Measurements from ENCODE around the gene MAP1B. TPM values are rescaled to one million over a fixed set of nuclear protein-coding genes. Genes with fewer than 3 reads are reported as not detected.
A peak's percentile ranks its signal among the peaks of the same experiment; 100 is the strongest.

Gene MAP1B
- polyA plus RNA-seq, 1 donor from 2014 or later, result 234 TPM

DNA sequence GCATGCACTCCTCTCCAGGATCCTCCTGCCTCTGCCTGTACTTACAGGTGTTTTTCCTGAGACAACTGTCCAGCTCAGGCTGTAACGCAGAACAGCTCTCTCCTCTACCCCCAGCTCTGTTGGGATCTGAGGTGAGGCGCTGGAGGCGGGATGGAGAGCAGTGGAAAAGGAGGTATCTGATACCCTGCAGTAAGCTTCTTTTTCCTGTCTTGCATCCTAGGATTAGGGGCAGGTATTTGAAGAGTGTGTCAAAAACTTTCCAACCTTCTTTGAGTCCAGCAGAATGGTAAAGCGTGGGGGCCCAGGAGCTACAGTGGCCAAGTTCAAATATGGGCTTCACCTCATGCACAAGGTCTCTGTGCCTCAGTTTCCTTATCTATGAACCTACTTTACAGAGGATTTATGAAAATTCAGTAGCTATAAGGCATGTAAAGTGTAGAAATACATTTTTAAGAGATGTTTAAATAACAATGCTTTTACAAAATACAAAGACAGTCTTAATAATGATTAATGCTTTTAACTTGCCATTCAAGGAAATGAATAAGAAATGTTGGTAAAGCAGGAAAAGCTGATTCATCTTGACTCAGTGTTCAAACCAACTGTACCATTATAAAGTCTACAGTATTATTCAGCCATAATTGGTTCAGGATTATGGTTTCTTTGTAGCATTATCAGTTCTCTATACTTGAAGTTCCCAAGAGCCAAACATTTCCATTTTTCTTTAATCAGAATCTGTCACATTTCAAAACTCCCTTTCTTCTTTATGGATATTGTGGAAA lies 26.1 kb downstream of the MAP1B start:
- Histone ChIP-seq H3K9ac (ENCODE audit: low read length) (peak overlapping the region; percentile 7), H3K79me2 (replicated peaks; ENCODE audit: insufficient read depth, low read length) (peaks cover 100% of the 10 kb centered on the region), H3K27ac (ENCODE audit: low read length) (peak overlapping the region; percentile 58), H3K27me3 (ENCODE audit: insufficient read depth, low read depth, low read length) (no peaks in the 10 kb centered on the region), H3K9me3 (ENCODE audit: low read length) (no peaks in the 10 kb centered on the region), H2AFZ (ENCODE audit: low read depth, low read length) (no peak overlapping the region), H3K36me3 (ENCODE audit: insufficient read depth, low read length) (peaks cover 21% of the 10 kb centered on the region), H4K20me1 (ENCODE audit: insufficient read depth) (peaks cover 92% of the 10 kb centered on the region), H3K4me3 (ENCODE audit: low read length) (peak overlapping the region; percentile 44), H3F3A (ENCODE audit: insufficient read depth, low read length, poor library complexity, severe bottlenecking) (peaks cover 9% of the 10 kb centered on the region), H3K9me2 (ENCODE audit: insufficient read depth, low read length) (no peaks in the 10 kb centered on the region), H3K4me2 (ENCODE audit: low read length) (peak overlapping the region; percentile 42)
- TF ChIP-seq MXI1 (conservative IDR thresholded peaks at IDR 0.05; ENCODE audit: poor library complexity, severe bottlenecking), result no peak
- no peak for TF ChIP-seq POLR2AphosphoS5 (IDR thresholded peaks at IDR 0.05)
- TF ChIP-seq RAD21 (conservative IDR thresholded peaks at IDR 0.05), result no peak
- no peak for TF ChIP-seq CTCF (IDR thresholded peaks at IDR 0.05; ENCODE audit: poor library complexity, severe bottlenecking)

- no peak overlapping the region for H2AFZ ChIP-seq (ENCODE audit: low read depth, low read length)
- peaks cover 12% of the 10 kb centered on the region for H3F3A ChIP-seq (ENCODE audit: insufficient read depth, low read length, poor library complexity, severe bottlenecking)
- no peaks in the 10 kb centered on the region for H3K9me3 ChIP-seq (ENCODE audit: low read length)
- H3K9ac ChIP-seq (ENCODE audit: low read length), result peak overlapping the region; percentile 16
- peaks cover 95% of the 10 kb centered on the region for H4K20me1 ChIP-seq (ENCODE audit: insufficient read depth)
- peak overlapping the region; percentile 42 for H3K4me2 ChIP-seq (ENCODE audit: low read length)
- peaks cover 100% of the 10 kb centered on the region for H3K79me2 ChIP-seq (replicated peaks; ENCODE audit: insufficient read depth, low read length)
- H3K27me3 ChIP-seq (ENCODE audit: insufficient read depth, low read depth, low read length), result no peaks in the 10 kb centered on the region
- H3K4me3 ChIP-seq (ENCODE audit: low read length), result peak overlapping the region; percentile 44
- no peaks in the 10 kb centered on the region for H3K9me2 ChIP-seq (ENCODE audit: insufficient read depth, low read length)
- peaks cover 26% of the 10 kb centered on the region for H3K36me3 ChIP-seq (ENCODE audit: insufficient read depth, low read length)
- H3K27ac ChIP-seq (ENCODE audit: low read length), result peak overlapping the region; percentile 58
- TF ChIP-seq, protein P1, sequence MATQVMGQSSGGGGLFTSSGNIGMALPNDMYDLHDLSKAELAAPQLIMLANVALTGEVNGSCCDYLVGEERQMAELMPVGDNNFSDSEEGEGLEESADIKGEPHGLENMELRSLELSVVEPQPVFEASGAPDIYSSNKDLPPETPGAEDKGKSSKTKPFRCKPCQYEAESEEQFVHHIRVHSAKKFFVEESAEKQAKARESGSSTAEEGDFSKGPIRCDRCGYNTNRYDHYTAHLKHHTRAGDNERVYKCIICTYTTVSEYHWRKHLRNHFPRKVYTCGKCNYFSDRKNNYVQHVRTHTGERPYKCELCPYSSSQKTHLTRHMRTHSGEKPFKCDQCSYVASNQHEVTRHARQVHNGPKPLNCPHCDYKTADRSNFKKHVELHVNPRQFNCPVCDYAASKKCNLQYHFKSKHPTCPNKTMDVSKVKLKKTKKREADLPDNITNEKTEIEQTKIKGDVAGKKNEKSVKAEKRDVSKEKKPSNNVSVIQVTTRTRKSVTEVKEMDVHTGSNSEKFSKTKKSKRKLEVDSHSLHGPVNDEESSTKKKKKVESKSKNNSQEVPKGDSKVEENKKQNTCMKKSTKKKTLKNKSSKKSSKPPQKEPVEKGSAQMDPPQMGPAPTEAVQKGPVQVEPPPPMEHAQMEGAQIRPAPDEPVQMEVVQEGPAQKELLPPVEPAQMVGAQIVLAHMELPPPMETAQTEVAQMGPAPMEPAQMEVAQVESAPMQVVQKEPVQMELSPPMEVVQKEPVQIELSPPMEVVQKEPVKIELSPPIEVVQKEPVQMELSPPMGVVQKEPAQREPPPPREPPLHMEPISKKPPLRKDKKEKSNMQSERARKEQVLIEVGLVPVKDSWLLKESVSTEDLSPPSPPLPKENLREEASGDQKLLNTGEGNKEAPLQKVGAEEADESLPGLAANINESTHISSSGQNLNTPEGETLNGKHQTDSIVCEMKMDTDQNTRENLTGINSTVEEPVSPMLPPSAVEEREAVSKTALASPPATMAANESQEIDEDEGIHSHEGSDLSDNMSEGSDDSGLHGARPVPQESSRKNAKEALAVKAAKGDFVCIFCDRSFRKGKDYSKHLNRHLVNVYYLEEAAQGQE (IDR thresholded peaks at IDR 0.05; ENCODE audit: borderline replicate concordance), result no peak
- TF ChIP-seq CTCF (IDR thresholded peaks at IDR 0.05; ENCODE audit: poor library complexity, severe bottlenecking), result no peak
- TF ChIP-seq POLR2AphosphoS5 (IDR thresholded peaks at IDR 0.05), result peak; percentile 9
Measured at GRCh38 chr5:72134226-72134899, 27.1 kb downstream of the MAP1B start.
